ENCODE results near the gene GRIN2D. TPM values are rescaled to one million over a fixed set of nuclear protein-coding genes. Genes with fewer than 3 reads are reported as not detected.
"Not testable (repeated sequence)": the region's sequence is repeated elsewhere in the genome, so short reads cannot be mapped to it uniquely, and the experiment has no call there.

Gene GRIN2D
- total and polyA plus RNA-seq, 2 experiments from 2014 or later, result 3.2 to 3.5 TPM

DNA sequence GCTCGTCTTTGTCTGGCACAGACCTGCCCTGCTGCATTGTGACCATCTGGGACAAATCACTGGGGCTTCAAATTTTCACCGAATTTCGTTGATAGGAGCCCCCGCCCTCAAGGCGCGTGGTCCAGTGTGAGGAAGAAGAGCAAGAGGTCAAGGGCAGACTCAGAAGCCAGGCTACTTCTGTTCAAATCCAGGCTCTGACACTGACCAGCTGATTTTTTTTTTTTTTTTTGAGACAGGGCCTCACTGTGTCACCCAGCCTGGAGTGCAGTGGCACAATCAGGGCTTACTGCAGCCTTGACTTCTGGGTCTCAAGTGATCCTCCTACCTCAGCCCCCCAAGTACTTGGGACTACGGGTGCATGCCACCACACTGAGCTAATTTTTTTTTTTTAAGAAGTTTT is 22.1 kb upstream of the GRIN2D start:
- H3K4me3 ChIP-seq, result no peak overlapping the region
- H3K9me3 ChIP-seq (ENCODE audit: low read depth), result no peaks in the 10 kb centered on the region
- no peak for DNase-seq (ENCODE audit: low read depth in 1 of 2, low spot score in 1 of 2)
- H3K27me3 ChIP-seq, result no peaks in the 10 kb centered on the region
- H3K4me1 ChIP-seq (ENCODE audit: low read depth), result no peaks in the 10 kb centered on the region
- no peaks in the 10 kb centered on the region for H3K36me3 ChIP-seq
- H3K27ac ChIP-seq, result no peak overlapping the region
- no peak for TF ChIP-seq CTCF (IDR thresholded peaks at IDR 0.05; ENCODE audit: low read depth, low read length)

DNA sequence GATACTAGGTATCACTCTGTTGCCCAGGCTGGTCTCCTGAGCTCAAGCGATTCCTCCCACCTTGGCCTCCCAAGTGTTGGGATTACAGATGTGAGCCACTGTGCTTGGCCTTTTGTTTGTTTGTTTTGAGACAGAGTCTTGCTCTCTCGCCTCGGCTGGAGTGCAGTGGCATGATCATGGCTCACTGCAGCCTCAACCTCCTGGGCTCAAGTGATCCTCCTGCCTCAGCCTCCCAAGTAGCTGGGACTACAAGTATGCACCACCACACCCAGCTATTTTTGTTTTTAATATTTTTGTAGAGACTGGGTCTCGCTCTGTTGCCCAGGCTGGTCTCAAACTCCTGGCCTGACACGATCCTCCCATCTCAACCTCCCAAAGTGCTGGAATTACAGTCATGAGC is 21.7 kb upstream of the GRIN2D start:
- not testable (repeated sequence) for H3K4me1 ChIP-seq (ENCODE audit: low read depth); H3K27me3 ChIP-seq; H3K4me3 ChIP-seq; DNase-seq (ENCODE audit: low read depth in 1 of 2, low spot score in 1 of 2); H3K36me3 ChIP-seq; H3K27ac ChIP-seq; H3K9me3 ChIP-seq (ENCODE audit: low read depth)

DNA sequence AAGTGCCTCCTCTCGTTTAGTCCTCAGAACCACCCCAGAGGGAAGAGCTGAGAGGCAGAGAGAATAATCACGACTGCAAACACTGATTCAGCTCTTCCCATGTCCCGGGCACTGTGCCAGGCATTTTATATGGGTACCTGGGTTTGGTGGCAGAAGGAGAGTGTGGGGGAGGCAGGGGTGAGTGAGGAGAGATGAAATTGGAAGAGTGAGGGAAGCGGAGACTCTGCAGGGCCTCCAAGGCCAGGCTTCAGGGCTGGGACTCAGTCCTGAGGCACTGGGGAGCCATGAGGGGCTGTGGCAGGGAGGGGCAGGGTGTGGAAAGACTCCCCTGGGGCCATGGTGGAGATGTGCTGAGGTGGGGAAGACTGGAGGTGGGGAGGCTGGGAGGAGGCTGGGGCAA is 20.6 kb upstream of the GRIN2D start:
- H3K27me3 ChIP-seq, result no peaks in the 10 kb centered on the region
- no peak for TF ChIP-seq CTCF (IDR thresholded peaks at IDR 0.05; ENCODE audit: low read depth, low read length)

GRCh38 chr19:48373567-48373966 is 19.9 kb upstream of the GRIN2D start:
- Histone ChIP-seq H3K27me3 (no peaks in the 10 kb centered on the region), H3K27ac (no peak overlapping the region), H3K4me1 (ENCODE audit: low read depth) (no peaks in the 10 kb centered on the region), H3K36me3 (no peaks in the 10 kb centered on the region), H3K9me3 (ENCODE audit: low read depth) (no peaks in the 10 kb centered on the region), H3K4me3 (no peak overlapping the region)
- no peak for TF ChIP-seq CTCF (IDR thresholded peaks at IDR 0.05; ENCODE audit: low read depth, low read length)
- no peak for DNase-seq (ENCODE audit: low read depth in 1 of 2, low spot score in 1 of 2)

More for the DNA sequence above, 20.6 kb upstream of the GRIN2D start:
- Histone ChIP-seq H3K4me1 (ENCODE audit: low read depth) (no peaks in the 10 kb centered on the region), H3K4me3 (no peak overlapping the region), H3K27ac (no peak overlapping the region), H3K9me3 (ENCODE audit: low read depth) (no peaks in the 10 kb centered on the region), H3K36me3 (no peaks in the 10 kb centered on the region)
- DNase-seq (ENCODE audit: low read depth in 1 of 2, low spot score in 1 of 2), result no peak

- DNase-seq (ENCODE audit: low read depth in 1 of 2, low spot score in 1 of 2), result no peak
Measured at GRCh38 chr19:48378194-48378570, 15.3 kb upstream of the GRIN2D start.

GRCh38 chr19:48379058-48379457 is 14.4 kb upstream of the GRIN2D start:
- no peaks in the 10 kb centered on the region for H3K9me3 ChIP-seq (ENCODE audit: low read depth)
- H3K27me3 ChIP-seq, result no peaks in the 10 kb centered on the region
- no peak for DNase-seq (ENCODE audit: low read depth in 1 of 2, low spot score in 1 of 2)
- no peaks in the 10 kb centered on the region for H3K4me1 ChIP-seq (ENCODE audit: low read depth)
- peaks cover 14% of the 10 kb centered on the region for H3K36me3 ChIP-seq
- TF ChIP-seq CTCF (IDR thresholded peaks at IDR 0.05; ENCODE audit: low read depth, low read length), result no peak
- no peak overlapping the region for H3K4me3 ChIP-seq
- H3K27ac ChIP-seq, result no peak overlapping the region

More at GRCh38 chr19:48378194-48378570, 15.3 kb upstream of the GRIN2D start:
- no peaks in the 10 kb centered on the region for H3K27me3 ChIP-seq
- H3K9me3 ChIP-seq (ENCODE audit: low read depth), result no peaks in the 10 kb centered on the region
- no peak overlapping the region for H3K27ac ChIP-seq
- H3K4me3 ChIP-seq, result no peak overlapping the region
- TF ChIP-seq CTCF (IDR thresholded peaks at IDR 0.05; ENCODE audit: low read depth, low read length), result no peak
- H3K36me3 ChIP-seq, result peaks cover 6% of the 10 kb centered on the region
- no peaks in the 10 kb centered on the region for H3K4me1 ChIP-seq (ENCODE audit: low read depth)

Measured in cardiac muscle cell (in vitro differentiated cells and primary cell).